GM21423 (cell line): ENCODE measurements around the gene CTH.
"Not testable (repeated sequence)": the region's sequence is repeated elsewhere in the genome, so short reads cannot be mapped to it uniquely, and the experiment has no call there.

Source experiments
- ATAC-seq: cut with Tn5 transposase; IDR thresholded peaks from one replicate; pipeline ENCODE4 v1.9.1; 2021; ENCODE audit warnings: mild to moderate bottlenecking, moderate library complexity; ENCODE audit not compliant: unreplicated experiment

The CTH gene

DNA sequence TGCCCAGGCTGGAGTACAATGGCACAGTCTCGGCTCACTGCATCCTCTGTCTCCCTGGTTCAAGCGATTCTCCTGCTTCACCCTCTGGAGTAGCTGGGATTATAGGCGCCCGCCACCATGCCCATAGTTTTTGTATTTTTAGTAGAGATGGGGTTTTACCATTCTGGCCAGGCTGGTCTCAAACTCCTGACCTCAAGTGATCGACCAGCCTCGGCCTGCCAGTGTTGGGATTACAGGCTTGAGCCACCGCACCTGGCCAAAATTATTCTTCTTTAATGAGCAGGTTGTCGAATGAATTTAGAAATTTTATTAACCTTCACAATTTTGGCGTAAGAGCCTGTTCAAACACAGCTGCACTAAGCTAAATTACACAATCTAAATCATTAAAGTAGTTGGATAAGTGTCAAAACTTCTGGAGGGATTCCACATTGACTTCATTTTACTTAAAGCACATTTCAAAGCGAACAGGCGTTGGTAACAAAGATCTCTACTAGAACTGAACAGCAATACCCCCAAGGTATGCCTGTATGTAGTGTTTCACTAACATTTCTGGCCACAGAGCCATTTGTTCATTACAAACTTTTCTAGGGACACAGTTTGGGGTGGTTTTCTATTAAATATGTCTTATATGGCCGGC is 5.2 kb upstream of the CTH start:
- ATAC-seq = no peak

DNA sequence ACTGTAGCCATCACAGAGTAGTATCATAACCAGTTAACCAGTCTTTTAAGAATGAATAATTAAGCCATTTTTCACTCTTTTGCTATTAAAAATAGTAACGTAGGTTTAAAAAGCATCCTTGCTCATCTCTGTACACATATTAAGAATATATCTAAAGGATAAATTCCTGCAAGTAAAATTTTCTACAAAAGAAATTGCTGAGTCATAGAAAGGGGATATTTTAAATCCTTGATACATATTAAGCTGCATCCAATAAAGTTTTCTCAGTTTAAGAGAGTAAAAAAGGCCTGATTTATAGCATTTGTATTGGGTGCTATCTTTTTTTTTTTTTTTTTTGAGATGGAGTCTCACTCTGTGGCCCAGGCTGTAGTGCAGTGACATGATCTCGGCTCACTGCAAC is 1.9 kb upstream of the CTH start:
- no peak for ATAC-seq

DNA sequence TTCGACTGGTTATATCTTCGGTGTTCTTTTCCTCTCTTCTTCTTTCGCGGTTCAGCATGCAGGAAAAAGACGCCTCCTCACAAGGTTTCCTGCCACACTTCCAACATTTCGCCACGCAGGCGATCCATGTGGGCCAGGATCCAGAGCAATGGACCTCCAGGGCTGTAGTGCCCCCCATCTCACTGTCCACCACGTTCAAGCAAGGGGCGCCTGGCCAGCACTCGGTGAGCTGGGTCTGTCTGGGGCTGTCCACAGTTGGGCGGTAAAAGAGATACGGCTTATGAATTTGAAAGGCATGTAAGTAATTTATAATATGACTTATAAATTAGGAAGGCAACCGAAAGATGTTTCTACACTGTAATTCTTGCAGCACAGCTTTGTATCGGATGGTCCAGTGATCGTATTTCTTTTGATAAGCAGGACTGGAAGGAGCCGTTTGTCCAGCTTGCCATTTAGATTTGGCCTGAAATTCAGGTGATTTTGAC is 334 bp downstream of the CTH start:
- ATAC-seq = no peak

DNA sequence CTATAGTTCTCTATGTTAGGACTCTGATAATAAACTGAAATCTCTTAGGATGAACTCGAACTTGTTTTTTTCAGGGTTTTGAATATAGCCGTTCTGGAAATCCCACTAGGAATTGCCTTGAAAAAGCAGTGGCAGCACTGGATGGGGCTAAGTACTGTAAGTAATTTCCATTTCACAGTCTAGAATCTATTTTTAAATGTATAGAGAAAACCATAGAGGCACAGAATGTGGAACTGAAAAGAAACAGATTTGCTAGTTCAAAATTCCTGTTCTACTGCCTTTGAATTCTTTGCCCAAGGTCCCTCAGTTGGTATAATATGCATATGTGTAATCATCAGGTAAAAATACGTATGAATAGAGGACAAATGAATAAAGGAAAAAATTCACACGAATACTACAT is 4.8 kb downstream of the CTH start:
- ATAC-seq = peak; percentile 16

DNA sequence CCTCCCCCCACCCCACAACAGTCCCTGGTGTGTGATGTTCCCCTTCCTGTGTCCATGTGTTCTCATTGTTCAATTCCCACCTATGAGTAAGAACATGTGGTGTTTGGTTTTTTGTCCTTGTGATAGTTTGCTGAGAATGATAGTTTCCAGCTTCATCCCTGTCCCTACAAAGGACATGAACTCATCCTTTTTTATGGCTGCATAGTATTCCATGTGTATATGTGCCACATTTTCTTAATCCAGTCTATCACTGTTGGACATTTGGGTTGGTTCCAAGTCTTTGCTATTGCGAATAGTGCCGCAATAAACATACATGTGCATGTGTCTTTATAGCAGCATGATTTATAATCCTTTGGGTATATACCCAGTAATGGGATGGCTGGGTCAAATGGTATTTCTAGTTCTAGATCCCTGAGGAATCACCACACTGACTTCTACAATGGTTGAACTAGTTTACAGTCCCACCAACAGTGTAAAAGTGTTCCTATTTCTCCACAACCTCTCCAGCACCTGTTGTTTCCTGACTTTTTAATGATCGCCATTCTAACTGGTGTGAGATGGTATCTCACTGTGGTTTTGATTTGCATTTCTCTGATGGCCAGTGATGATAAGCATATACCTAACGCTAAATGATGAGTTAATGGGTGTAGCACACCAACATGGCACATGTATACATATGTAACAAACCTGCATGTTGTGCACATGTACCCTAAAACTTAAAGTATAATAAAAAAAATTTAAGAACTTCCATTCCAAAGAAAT is 8.1 kb downstream of the CTH start:
- not testable (repeated sequence) for ATAC-seq

DNA sequence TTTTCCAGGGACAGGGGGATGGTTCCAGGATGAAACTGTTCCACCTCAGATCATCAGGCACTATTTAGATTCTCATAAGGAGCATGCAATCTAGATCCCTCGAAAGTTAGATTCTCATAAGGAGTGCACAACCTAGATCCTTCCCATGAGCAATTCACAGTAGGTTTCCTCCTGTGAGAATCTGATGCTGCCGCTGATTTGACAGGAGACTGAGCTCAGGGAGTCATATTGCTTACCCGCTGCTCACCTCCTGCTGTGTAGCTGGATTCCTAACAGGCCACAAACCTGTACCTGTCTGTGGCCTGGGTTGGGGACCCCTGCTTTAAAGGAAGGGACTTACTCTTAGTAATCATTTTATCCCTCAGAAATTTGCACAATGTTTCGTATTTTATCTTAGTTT is 9.3 kb downstream of the CTH start:
- ATAC-seq = no peak

DNA sequence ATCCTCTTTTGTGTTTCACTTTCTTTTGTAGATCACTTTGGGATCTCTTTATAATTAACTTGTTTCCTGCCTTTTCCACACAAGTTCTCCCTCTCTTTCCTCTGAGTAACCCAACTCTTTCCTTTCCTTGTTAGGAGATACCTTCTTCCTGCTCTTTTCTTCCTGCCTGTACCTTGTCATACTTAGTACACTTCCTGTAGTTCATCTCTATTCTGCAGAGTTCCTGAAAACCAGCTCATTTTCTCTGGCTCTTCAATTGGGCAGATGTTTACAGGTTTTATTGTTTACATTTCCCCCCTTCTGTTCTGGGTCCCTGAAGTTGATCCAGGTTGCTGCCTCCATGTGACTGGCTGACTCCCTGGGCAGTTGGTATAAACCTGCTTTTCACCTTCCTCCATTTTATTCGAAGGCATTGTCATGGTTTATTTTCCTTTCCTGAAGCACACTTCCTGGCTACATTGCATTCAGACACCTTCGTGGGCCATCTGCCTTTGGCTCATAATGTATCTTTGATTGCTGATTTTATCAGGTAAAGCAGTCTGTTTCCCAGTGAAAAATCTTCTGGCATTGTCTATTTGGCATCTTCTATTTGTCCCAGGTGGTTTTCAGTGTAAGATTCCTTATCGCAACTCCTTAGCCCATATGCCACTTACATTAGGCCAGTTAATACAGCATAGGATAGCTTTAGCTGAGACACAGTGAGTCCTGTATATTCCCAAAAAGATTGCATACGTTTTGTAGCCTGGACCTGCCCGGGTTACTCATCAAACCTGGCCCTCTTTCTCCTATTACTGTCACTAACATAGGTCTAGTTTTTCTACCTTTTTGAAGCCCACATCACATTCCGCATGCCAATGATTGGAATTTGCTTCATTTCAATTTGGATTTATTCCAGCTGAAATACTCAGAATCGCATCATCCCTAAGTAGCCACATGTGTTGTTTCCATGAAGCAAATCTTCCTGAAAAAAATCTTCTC is 15.4 kb downstream of the CTH start:
- ATAC-seq = no peak

DNA sequence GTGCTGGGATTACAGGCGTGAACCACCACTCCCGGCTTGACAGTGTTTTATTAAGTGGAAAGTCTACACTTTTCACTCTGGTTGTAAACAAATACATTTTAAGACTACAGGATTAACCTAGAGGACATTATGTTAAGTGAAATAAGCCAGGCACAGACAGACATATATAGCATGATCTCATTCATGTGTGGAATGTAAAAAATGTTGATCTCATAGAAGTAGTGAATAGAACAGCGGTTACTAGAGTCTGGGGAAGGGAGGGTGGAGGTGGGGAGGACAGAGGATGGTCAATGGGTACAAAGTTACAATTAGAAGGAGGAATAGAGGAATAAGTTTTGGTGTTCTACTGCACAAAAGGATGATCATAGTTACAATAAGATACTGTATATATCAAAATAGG is 16.9 kb downstream of the CTH start:
- no peak for ATAC-seq

DNA sequence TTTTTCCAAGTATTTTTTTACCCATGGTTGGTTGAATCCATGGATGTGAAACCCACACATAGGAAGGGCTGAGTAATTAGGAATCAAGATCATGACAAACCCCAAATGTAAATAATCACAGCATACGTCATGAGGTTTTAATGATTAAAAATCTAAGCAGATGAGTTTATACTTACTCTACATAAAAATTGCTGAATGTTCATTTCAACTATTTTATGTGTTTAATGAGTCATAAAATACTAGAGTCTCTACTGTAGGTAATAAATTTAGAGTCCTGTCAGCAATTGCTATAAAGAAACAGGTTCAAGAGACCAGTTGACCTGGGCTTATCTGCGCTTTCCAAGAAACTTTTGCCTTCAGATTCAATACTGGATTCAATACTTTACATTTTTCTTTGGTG is 18.2 kb downstream of the CTH start:
- ATAC-seq = no peak

DNA sequence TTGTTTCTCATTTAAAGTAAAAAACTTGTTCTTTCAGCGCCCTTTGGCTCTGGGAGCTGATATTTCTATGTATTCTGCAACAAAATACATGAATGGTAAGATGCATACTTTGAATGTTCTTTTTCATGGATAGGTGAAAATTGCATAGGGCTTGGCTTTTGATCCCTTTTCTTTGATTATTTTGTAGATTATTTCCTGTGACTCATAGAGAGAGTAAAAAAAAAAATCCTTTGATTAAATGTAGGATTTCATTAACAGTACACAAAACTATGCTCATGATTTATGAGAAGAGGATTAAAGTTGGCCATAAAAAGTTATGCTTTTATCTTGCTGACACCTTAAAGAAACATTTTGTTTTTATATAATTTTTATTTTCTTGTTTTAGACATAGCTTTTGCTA is 18.7 kb downstream of the CTH start:
- no peak for ATAC-seq

DNA sequence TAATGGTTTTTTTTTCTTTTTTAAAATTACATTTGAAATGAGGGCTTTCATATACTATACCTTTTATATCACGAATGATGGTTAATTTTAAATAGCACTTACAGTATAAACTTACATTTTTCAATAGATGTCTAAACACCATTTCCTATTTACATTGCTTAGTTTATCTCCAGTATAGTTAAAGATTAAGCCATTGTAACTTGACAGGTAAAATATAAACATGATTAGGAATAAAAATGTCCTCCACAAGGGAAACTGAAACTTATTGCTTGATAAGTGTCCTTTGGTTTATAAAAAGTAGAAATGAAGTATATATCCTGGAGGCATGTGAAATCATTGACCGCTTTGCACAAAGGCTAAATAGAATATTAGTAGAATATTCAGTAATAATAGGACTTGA is 20.2 kb downstream of the CTH start:
- no peak for ATAC-seq

DNA sequence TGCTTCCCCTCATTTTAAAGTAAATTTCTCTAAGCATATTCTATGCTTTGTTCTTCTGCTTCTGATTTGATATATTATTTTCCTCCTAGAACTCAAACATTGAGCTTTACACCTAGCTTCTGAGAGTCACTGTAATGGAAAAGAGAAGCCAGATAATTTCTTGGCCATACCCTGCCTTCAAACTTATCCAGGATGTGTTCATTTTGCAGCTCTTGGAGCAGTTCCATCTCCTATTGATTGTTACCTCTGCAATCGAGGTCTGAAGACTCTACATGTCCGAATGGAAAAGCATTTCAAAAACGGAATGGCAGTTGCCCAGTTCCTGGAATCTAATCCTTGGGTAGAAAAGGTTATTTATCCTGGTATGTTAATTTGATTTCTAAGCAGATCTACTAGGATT is 20.8 kb downstream of the CTH start:
- no peak for ATAC-seq

DNA sequence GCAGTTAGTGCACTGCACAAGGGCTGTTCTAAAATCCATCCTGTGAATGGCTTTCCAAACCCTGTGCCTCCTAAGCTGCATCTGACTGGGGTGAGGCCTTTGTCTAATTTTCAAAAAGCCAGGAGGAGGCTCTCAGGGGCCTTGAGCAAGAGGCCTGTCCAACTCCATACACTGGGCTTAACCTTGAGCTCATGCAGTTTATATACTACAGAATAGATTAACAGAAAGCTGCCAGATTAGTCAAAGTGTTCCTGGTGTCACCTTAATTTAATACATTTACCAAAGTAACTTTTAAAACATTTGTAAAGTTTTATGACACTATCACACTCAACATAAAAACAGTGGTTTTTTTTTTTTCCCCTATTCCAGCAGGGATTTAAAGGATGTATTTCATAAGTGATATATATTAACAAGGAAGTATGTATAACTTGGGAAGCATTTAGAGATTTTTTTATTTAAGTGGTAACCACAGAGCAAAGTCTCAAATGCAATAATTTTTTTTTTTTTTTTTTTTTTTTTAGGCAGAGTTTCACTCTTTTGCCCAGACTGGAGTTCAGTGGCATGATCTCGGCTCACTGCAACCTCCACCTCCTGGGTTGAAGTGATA is 23.3 kb downstream of the CTH start:
- no peak for ATAC-seq

DNA sequence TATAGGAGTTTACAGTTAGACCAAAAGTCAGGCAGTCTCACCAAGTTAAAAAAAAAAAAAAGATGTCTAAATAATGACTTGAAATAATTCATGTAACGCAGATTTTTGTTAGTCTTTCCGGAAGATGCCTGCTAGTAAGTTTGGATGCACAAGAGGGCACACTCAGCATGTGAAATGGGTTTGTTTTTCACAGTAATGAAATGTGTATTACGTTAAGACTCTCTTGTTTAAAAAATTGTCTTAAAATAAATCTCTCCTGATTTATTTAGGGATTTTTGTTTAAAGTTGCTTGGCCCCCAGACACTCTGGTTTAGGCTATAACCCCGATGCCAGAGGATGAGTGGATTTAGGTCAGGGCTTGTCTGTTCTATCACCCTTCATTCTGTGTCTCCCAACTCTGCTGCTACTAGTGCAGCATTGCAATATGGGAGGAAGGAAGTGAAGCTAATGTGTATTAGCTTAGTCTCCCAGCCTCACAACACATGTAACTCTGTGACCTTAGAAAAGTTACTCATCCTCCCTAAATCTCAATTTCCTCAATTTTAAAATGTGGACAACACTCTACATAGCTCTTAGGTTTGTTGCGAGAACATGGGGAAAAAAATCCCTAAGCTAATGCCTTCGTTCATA is 25.7 kb downstream of the CTH start:
- no peak for ATAC-seq

DNA sequence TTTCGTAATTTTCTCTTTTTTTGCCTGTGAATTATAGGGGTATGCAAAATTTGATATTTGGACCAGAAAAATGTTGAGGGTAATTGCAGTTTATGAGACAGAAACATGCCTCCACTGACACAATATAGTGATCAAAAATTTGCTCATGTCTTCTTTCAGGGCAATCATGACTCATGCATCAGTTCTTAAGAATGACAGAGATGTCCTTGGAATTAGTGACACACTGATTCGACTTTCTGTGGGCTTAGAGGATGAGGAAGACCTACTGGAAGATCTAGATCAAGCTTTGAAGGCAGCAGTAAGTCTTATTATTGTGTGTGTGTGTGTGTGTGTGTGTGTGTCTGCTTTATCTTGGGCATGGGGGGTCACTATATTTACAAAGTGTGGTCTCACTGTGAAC is 27.5 kb downstream of the CTH start:
- no peak for ATAC-seq

DNA sequence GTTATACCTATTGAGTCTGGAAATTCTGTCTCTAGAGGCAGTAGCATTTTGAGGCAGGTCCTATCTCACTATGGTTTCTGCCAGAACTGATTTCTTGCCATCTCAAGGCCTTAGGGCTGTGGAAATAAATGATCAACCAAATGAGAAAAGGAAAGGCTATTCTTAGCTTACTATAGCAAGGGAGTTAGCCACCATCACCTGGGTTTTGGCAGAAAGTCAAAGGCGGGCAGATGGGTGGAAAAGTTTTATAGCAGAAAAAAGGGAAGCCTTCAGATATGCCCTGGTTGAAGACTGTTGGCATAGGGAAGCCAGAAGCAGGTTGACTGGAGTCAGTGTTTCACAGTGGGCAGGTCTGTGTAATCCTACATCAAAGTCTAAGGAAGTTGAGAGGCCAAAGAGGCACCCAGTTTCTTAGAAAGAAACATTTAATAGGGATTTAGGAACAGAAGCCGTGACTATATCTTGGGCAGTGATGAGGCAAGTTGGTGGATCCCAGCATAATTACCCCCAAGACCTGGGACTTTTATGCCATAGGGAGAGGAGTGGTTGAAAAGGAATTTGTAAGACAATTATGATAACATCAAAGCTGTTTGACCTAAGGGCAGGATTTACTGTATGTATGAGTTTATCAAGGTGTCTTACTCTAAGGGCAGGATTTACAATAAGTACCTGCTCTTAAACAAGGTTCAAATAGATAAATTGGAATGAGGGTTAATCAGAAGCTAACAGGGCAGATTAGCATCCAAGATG is 29.7 kb downstream of the CTH start:
- no peak for ATAC-seq

DNA sequence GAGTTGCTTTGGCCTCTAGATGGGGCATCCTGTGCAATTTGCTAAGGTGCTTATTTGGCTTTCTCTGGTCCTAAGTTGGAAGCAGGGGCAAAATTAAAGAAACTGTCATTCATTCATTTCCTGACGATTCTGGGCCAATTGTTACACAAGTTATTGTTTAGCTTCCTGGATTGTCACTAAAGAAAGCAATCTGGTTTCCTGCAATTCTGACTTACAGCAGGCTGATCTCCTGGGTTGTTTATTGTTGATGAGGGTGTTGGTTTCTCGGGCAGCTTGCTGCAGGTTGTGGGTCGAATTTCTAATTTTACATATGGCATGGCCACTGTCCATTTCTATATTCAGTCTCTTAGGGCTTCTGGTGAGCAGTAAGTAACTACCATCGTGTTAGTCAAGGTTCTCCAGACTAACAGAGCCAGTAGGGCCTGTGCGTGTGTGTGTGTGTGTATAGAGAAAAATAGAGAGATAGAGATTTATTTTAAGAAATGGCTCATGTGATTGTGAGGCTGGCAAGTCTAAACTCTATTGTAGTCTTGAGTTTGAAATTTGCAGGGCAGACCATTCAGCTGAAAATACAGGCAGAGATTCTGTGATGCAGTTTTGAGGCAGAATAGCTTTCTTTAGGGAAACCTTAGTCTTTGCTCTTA is 30.4 kb downstream of the CTH start:
- no peak for ATAC-seq

DNA sequence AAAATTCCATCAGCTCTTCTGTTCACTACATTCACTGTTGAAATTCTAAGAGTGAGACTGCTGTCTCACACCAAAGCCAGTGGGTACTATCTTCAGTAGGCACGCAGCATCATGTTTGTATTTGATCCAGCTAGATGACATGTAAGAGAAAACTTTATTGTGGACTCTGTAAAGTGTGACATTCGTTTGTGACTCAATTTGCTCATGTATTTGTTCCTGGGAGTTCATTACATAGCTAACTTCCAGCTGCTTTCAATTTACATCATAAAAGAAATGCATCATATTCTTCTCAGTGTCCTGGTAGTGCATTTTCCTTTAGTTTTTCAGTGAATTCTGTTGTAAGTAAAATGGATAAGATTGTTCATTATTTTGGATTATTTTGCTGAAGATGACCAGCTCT is 31.4 kb downstream of the CTH start:
- no peak for ATAC-seq

DNA sequence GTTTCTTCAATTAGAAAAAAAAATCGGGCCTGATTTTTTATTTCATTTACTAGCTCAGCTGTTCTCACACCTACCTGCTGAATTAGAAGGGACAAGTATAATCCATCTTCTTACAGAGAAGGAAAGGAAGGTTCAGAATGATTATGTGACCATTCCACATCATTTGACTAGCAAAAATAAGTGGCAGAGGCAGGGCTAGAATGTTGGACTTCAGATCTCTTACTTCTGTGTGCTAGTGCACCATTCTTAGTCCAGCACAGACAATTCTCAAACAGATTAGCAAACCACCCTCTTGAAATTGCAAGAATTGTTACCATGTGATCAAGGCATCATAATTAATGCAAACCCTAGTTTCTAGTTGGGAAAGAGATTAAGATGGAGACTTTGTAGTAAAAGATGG is 32.7 kb downstream of the CTH start:
- no peak for ATAC-seq
